IPS-15b (cell line): Measurements from ENCODE around the gene CRX.
A peak's percentile ranks its signal among the peaks of the same experiment; 100 is the strongest.
"Not testable (repeated sequence)": the region's sequence is repeated elsewhere in the genome, so short reads cannot be mapped to it uniquely, and the experiment has no call there.

ENCODE experiments used
- H3K27me3 ChIP-seq: one replicate; pipeline ENCODE4 v1.6.1; 2013; ENCODE audit warnings: low read length; ENCODE audit not compliant: control insufficient read depth, insufficient read depth
- H3K36me3 ChIP-seq: one replicate; pipeline ENCODE4 v1.6.1; 2013; ENCODE audit warnings: low read length; ENCODE audit not compliant: control insufficient read depth, insufficient read depth
- H3K4me1 ChIP-seq: one replicate; pipeline ENCODE4 v1.6.1; 2013; ENCODE audit warnings: mild to moderate bottlenecking, low read length; ENCODE audit not compliant: control insufficient read depth, insufficient read depth
- H3K4me3 ChIP-seq: one replicate; pipeline ENCODE4 v1.5.1; 2013; ENCODE audit warnings: low read depth, low read length
- H3K9ac ChIP-seq: one replicate; pipeline ENCODE4 v1.6.1; 2013; ENCODE audit warnings: low read depth, mild to moderate bottlenecking, low read length
- H3K9me3 ChIP-seq: one replicate; pipeline ENCODE4 v1.6.1; 2013; ENCODE audit warnings: mild to moderate bottlenecking, low read length; ENCODE audit not compliant: control insufficient read depth, insufficient read depth

The CRX gene

GRCh38 chr19:47806435-47806834 is 15.3 kb upstream of the CRX start:
- Histone ChIP-seq H3K4me3 (no peak overlapping the region), H3K36me3 (peaks cover 2% of the 10 kb centered on the region), H3K27me3 (no peaks in the 10 kb centered on the region), H3K9ac (no peak overlapping the region), H3K9me3 (no peaks in the 10 kb centered on the region), H3K4me1 (no peaks in the 10 kb centered on the region)

- no peaks in the 10 kb centered on the region for H3K27me3 ChIP-seq
- no peaks in the 10 kb centered on the region for H3K9me3 ChIP-seq
- peaks cover 3% of the 10 kb centered on the region for H3K4me1 ChIP-seq
- H3K9ac ChIP-seq, result no peak overlapping the region
- H3K4me3 ChIP-seq, result no peak overlapping the region
- H3K36me3 ChIP-seq, result no peaks in the 10 kb centered on the region
Observed at GRCh38 chr19:47813304-47813994, 8.3 kb upstream of the CRX start.

GRCh38 chr19:47813995-47814328 is 7.8 kb upstream of the CRX start:
- peaks cover 3% of the 10 kb centered on the region for H3K4me1 ChIP-seq
- no peaks in the 10 kb centered on the region for H3K36me3 ChIP-seq
- H3K9ac ChIP-seq, result no peak overlapping the region
- H3K27me3 ChIP-seq, result no peaks in the 10 kb centered on the region
- H3K9me3 ChIP-seq, result no peaks in the 10 kb centered on the region
- H3K4me3 ChIP-seq, result no peak overlapping the region

GRCh38 chr19:47816270-47816669 is 5.5 kb upstream of the CRX start:
- H3K9ac ChIP-seq, H3K4me3 ChIP-seq, H3K36me3 ChIP-seq, H3K9me3 ChIP-seq, H3K27me3 ChIP-seq: not testable (repeated sequence)
- peaks cover 12% of the 10 kb centered on the region for H3K4me1 ChIP-seq

- not testable (repeated sequence) for H3K9me3 ChIP-seq, H3K36me3 ChIP-seq, H3K27me3 ChIP-seq, H3K9ac ChIP-seq, H3K4me3 ChIP-seq
- H3K4me1 ChIP-seq, result peaks cover 14% of the 10 kb centered on the region
Observed at GRCh38 chr19:47818221-47818620, 3.5 kb upstream of the CRX start.

GRCh38 chr19:47819858-47820257 is 1.9 kb upstream of the CRX start:
- no peak overlapping the region for H3K9ac ChIP-seq
- peak overlapping the region; percentile 13 for H3K4me3 ChIP-seq
- no peaks in the 10 kb centered on the region for H3K27me3 ChIP-seq
- H3K4me1 ChIP-seq, result peaks cover 12% of the 10 kb centered on the region
- no peaks in the 10 kb centered on the region for H3K36me3 ChIP-seq
- H3K9me3 ChIP-seq, result no peaks in the 10 kb centered on the region

- no peaks in the 10 kb centered on the region for H3K27me3 ChIP-seq
- peaks cover 12% of the 10 kb centered on the region for H3K4me1 ChIP-seq
- H3K4me3 ChIP-seq, result no peak overlapping the region
- H3K9ac ChIP-seq, result no peak overlapping the region
- H3K9me3 ChIP-seq, result no peaks in the 10 kb centered on the region
- H3K36me3 ChIP-seq, result no peaks in the 10 kb centered on the region
Observed at GRCh38 chr19:47820410-47820809, 1.3 kb upstream of the CRX start.

GRCh38 chr19:47824396-47824795 is 2.7 kb downstream of the CRX start:
- H3K9me3 ChIP-seq, result no peaks in the 10 kb centered on the region
- H3K4me1 ChIP-seq, result peaks cover 9% of the 10 kb centered on the region
- H3K9ac ChIP-seq, result no peak overlapping the region
- H3K36me3 ChIP-seq, result no peaks in the 10 kb centered on the region
- no peak overlapping the region for H3K4me3 ChIP-seq
- H3K27me3 ChIP-seq, result no peaks in the 10 kb centered on the region

GRCh38 chr19:47826800-47827199 is 5.1 kb downstream of the CRX start:
- Histone ChIP-seq H3K9me3 (no peaks in the 10 kb centered on the region), H3K9ac (no peak overlapping the region), H3K27me3 (no peaks in the 10 kb centered on the region), H3K36me3 (no peaks in the 10 kb centered on the region), H3K4me1 (peaks cover 2% of the 10 kb centered on the region), H3K4me3 (no peak overlapping the region)

- no peak overlapping the region for H3K9ac ChIP-seq
Observed at GRCh38 chr19:47832723-47833122, 11.0 kb downstream of the CRX start.

GRCh38 chr19:47836038-47836437 is 14.3 kb downstream of the CRX start:
- Histone ChIP-seq H3K9ac (no peak overlapping the region), H3K9me3 (no peaks in the 10 kb centered on the region), H3K36me3 (no peaks in the 10 kb centered on the region)

More at GRCh38 chr19:47832723-47833122, 11.0 kb downstream of the CRX start:
- Histone ChIP-seq H3K4me3 (no peak overlapping the region), H3K9me3 (no peaks in the 10 kb centered on the region), H3K4me1 (no peaks in the 10 kb centered on the region), H3K36me3 (no peaks in the 10 kb centered on the region), H3K27me3 (no peaks in the 10 kb centered on the region)

GRCh38 chr19:47839411-47839810 is 17.7 kb downstream of the CRX start:
- no peak overlapping the region for H3K4me3 ChIP-seq
- peaks cover 2% of the 10 kb centered on the region for H3K4me1 ChIP-seq
- H3K27me3 ChIP-seq, result no peaks in the 10 kb centered on the region
- no peaks in the 10 kb centered on the region for H3K36me3 ChIP-seq
- H3K9ac ChIP-seq, result no peak overlapping the region
- H3K9me3 ChIP-seq, result no peaks in the 10 kb centered on the region

More at GRCh38 chr19:47836038-47836437, 14.3 kb downstream of the CRX start:
- no peak overlapping the region for H3K4me3 ChIP-seq
- H3K27me3 ChIP-seq, result no peaks in the 10 kb centered on the region
- peaks cover 2% of the 10 kb centered on the region for H3K4me1 ChIP-seq
